ENCODE measurements around the gene SUMO3.

DNA sequence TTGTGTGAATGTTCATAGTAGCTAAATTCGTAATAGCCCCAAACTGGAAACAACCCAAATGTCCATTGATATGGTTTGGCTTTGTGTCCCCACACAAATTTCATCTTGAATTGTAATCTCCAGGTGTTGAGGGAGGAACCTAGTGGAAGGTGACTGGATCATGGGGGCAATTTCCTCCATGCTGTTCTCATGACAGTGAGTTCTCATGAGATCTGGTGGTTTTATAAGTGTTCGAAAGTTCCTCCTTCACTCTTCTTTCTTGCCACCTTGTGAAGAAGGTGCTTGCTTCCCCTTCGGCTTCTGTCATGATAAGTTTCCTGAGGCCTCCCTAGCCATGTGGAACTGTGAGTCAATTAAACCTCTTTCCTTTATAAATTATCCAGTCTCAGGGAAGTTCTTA is 27.5 kb downstream of the SUMO3 start:
- no peak for TF ChIP-seq POLR2A (IDR thresholded peaks at IDR 0.05; ENCODE audit: low read length)
- no peak for TF ChIP-seq GATA1 (IDR thresholded peaks at IDR 0.05; ENCODE audit: low read depth, low read length)

Data from erythroblast (primary cell).